Spleen (tissue), 11 donors: ENCODE results near the gene DBNDD1. TPM values are rescaled to one million over a fixed set of nuclear protein-coding genes. Genes with fewer than 3 reads are reported as not detected.
A peak's percentile ranks its signal among the peaks of the same experiment; 100 is the strongest.

Experiments
- DNase-seq: peaks from one replicate; pipeline ENCODE4 v3.0.0-alpha.2; 2020
- H3K27ac ChIP-seq, 8 donors: fragments of 200-600 bp; sonication (generic) in 7 of 8; 1 replicate in 4 of 8; 2 replicates in 4 of 8; pipeline versions ENCODE4 v1.5.0 to v1.8.0; 2016 to 2021; ENCODE audit warnings: inconsistent platforms in 4 of 8, mild to moderate bottlenecking in 4 of 8, moderate library complexity in 1 of 8
- H3K27me3 ChIP-seq, 7 donors: fragments of 200-600 bp; sonication (generic) in 6 of 7; replicated peaks in 1 of 7; 1 replicate in 4 of 7; 2 replicates in 3 of 7; pipeline versions ENCODE4 v1.5.0 to v1.8.0; 2016 to 2021; ENCODE audit warnings: inconsistent platforms in 3 of 7, mild to moderate bottlenecking in 1 of 7
- H3K36me3 ChIP-seq, 6 donors: fragments of 200-600 bp; sonication (generic) in 5 of 6; 1 replicate in 4 of 6; 2 replicates in 2 of 6; pipeline versions ENCODE4 v1.5.0 to v1.8.0; 2016 to 2021; ENCODE audit warnings: inconsistent platforms in 2 of 6
- H3K4me1 ChIP-seq, 6 donors: fragments of 200-600 bp; sonication (generic) in 5 of 6; 1 replicate in 3 of 6; 2 replicates in 3 of 6; pipeline versions ENCODE4 v1.5.0 to v1.8.0; 2016 to 2021; ENCODE audit warnings: inconsistent platforms in 3 of 6
- H3K4me3 ChIP-seq, 8 donors: fragments of 200-600 bp; sonication (generic) in 7 of 8; 1 replicate in 4 of 8; 2 replicates in 4 of 8; pipeline versions ENCODE4 v1.5.0 to v1.8.0; 2016 to 2021; ENCODE audit warnings: inconsistent platforms in 4 of 8, mild to moderate bottlenecking in 4 of 8, moderate library complexity in 2 of 8
- H3K9me3 ChIP-seq, 8 donors: fragments of 200-600 bp; sonication (generic) in 7 of 8; 1 replicate in 4 of 8; 2 replicates in 4 of 8; pipeline versions ENCODE4 v1.5.0 to v1.8.0; 2016 to 2021; ENCODE audit warnings: inconsistent platforms in 4 of 8
- CTCF ChIP-seq, 11 experiments: fragments of 200-600 bp in 7 of 11; fragments of 450-650 bp in 4 of 11; sonication (generic) in 4 of 11; IDR thresholded peaks in 8 of 11; conservative IDR thresholded peaks in 3 of 11; 1 replicate in 7 of 11; 2 replicates in 4 of 11; pipeline versions ENCODE4 v1.4.0 to v1.8.0; 2016 to 2021; ENCODE audit warnings: antibody characterized with exemption in 11 of 11, inconsistent platforms in 4 of 11, mild to moderate bottlenecking in 1 of 11
- POLR2A ChIP-seq, 3 donors: fragments of 450-650 bp; IDR thresholded peaks; one replicate each; pipeline ENCODE4 v1.5.1; 2017; ENCODE audit warnings: antibody characterized with exemption in 3 of 3, mild to moderate bottlenecking in 1 of 3
- POLR2AphosphoS5 ChIP-seq, 3 donors: sonication (generic); formaldehyde crosslinking; IDR thresholded peaks; one replicate each; pipeline ENCODE4 v1.5.1; 2017; ENCODE audit warnings: antibody characterized with exemption in 3 of 3
- WGBS, 5 donors: extraction: QIAGEN DNeasy Blood & Tissue Kit in 3 of 5; methylation state at CpG; one replicate each; pipeline versions ENCODE4 v1.1.5 to v1.1.7; 2013 to 2018; 5-methylcytosine and 5-hydroxymethylcytosine counted together
- intact Hi-C: fragments of 100-400 bp; cut with DNase I; formaldehyde crosslinking; loops from one replicate; pipeline ENCODE4 v1.15.0; 2023; ENCODE audit warnings: low total_unique reads
- polyA plus RNA-seq, 3 donors: library from polyadenylated mRNA; stranded (reverse); fragments of 200-250 nt; gene quantifications; one replicate each; pipeline ENCODE4 v1.2.1, GENCODE V29; 2013
- total RNA-seq, 7 donors: library from RNA; depleted of rRNA in 3 of 7; stranded (reverse); fragments of >200 nt in 3 of 7; fragmentation: NEBNext Ultra II Directional in 4 of 7; extraction: Animal tissue kit (Norgen Biotek cat#: 25700) in 4 of 7; gene quantifications; one replicate each; pipeline versions ENCODE4 v1.1.0 to v1.2.1, GENCODE V29; 2016 to 2021
- donor health status: healthy with polysubstance abuse.
- donor health status: DM: no; HTN: no; CAD: no; lungs with moderate emphysema.
- donor health status: DM: no; HTN: no; CAD: no.
- donor health status: Bipolar disorder and iron deficiency.
- donor health status: healthy.
- donor health status: DM: no; HTN: no; CAD: no.
- donor health status: DM: yes; HTN: yes; CAD: no.

Gene DBNDD1
- total and polyA plus RNA-seq, 10 donors = 0.66 to 3.7 (median 1.7) TPM

DNA sequence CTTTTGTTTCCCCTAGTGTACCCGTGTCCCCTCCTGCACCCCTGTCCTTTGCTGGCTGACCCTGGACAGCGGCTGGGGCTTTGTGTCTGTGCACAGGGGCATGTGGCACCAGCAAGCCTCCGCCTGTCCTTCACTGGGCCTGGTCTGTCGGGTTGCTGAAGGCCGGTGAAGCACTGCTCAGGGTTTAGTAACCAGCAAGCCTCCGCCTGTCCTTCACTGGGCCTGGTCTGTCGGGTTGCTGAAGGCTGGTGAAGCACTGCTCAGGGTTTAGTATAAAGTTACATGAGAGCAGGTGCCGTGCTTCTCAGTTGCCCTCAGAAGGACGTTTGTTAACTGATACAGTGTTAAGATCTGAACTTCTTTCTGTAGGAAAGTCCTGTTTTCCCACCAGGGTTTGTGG lies 36.9 kb downstream of the DBNDD1 start:
- TF ChIP-seq CTCF (IDR thresholded peaks at IDR 0.05 in 8 of 11, conservative IDR thresholded peaks at IDR 0.05 in 3 of 11) (no peak), POLR2A (IDR thresholded peaks at IDR 0.05) (no peak), POLR2AphosphoS5 (IDR thresholded peaks at IDR 0.05) (no peak)
- no peak overlapping the region for H3K27ac ChIP-seq
- no peak for DNase-seq
- WGBS, 5 donors = 96 to 97% (median 97%) methylated on average over 6 to 9 of the region's 9 CpGs
- peaks cover 0 to 17% (median 0%) of the 10 kb centered on the region in 6 donors for H3K4me1 ChIP-seq
- H3K9me3 ChIP-seq = no peaks in the 10 kb centered on the region
- peaks cover 0 to 99% (median 83%) of the 10 kb centered on the region in 6 donors for H3K36me3 ChIP-seq
- intact Hi-C loops = no loop called here
- no peaks in the 10 kb centered on the region for H3K27me3 ChIP-seq
- H3K4me3 ChIP-seq = no peak overlapping the region

DNA sequence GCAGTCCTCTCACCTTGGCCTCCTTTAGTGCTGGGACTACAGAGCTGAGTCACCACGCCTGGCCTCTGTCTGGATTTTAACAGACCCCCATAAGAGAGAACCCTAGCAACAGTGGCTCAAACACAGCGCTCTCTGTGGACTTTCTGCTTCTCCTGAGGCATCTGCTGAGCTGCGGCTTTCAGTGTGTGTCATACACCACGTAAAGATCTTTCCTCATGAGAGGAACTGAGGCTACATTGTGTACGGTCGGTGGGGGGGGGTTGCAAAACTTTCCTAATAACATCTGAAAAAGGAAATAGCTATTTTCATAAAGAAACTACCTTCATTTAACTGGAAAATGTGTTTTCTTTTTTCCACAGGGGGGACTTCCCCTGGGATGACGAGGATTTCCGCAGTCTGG lies 37.8 kb downstream of the DBNDD1 start:
- H3K27me3 ChIP-seq = no peaks in the 10 kb centered on the region
- WGBS, 5 donors = 68 to 84% (median 77%) methylated on average over 8 of the region's 8 CpGs
- H3K9me3 ChIP-seq = no peaks in the 10 kb centered on the region
- no peak overlapping the region for H3K4me3 ChIP-seq
- H3K4me1 ChIP-seq = peaks cover 0 to 11% (median 0%) of the 10 kb centered on the region in 6 donors
- intact Hi-C loops = no loop called here
- TF ChIP-seq CTCF (IDR thresholded peaks at IDR 0.05 in 8 of 11, conservative IDR thresholded peaks at IDR 0.05 in 3 of 11) = no peak
- TF ChIP-seq POLR2A (IDR thresholded peaks at IDR 0.05) = no peak
- TF ChIP-seq POLR2AphosphoS5 (IDR thresholded peaks at IDR 0.05) = no peak
- DNase-seq = no peak
- peaks cover 0 to 90% (median 80%) of the 10 kb centered on the region in 6 donors for H3K36me3 ChIP-seq
- H3K27ac ChIP-seq = no peak overlapping the region

DNA sequence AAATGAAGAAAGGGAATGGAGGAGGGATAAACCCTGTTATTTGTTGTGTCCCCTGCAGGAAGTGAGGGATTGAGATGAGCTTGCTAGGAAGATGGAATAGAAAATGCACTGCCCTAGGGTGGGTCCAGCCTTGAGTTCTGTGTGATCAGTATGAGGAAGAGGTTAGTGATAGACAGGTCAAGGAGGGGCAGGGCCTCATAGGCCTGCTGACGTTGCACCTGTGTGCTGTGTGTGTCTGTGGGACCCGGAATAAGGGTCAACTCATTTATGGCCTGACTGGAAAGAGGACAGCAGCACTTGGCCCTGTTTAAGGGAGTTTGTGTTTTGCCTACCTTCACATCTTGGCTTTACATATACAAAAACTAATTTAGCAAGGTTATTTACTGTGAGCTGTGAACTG lies 44.4 kb downstream of the DBNDD1 start:
- Histone ChIP-seq H3K9me3 (no peaks in the 10 kb centered on the region), H3K36me3 (peaks cover 0 to 32% (median 19%) of the 10 kb centered on the region in 6 donors), H3K27ac (no peak overlapping the region), H3K4me3 (no peak overlapping the region), H3K4me1 (peaks cover 25 to 61% (median 42%) of the 10 kb centered on the region in 6 donors), H3K27me3 (no peaks in the 10 kb centered on the region)
- 80 to 100% (median 82%) methylated on average over 2 of the region's 2 CpGs for WGBS, 5 donors
- TF ChIP-seq POLR2AphosphoS5 (IDR thresholded peaks at IDR 0.05) (no peak), CTCF (IDR thresholded peaks at IDR 0.05 in 8 of 11, conservative IDR thresholded peaks at IDR 0.05 in 3 of 11) (no peak), POLR2A (IDR thresholded peaks at IDR 0.05) (no peak)
- no peak for DNase-seq
- intact Hi-C loops = no loop called here

- DNase-seq = no peak
- peaks cover 0 to 22% (median 12%) of the 10 kb centered on the region in 6 donors for H3K36me3 ChIP-seq
- WGBS, 5 donors = 73 to 90% (median 83%) methylated on average over 13 of the region's 13 CpGs
- H3K4me1 ChIP-seq = peaks cover 25 to 67% (median 45%) of the 10 kb centered on the region in 6 donors
- peak overlapping the region in 4 of 8 donors; percentile 82 to 97 (median 92) for H3K4me3 ChIP-seq
- no peaks in the 10 kb centered on the region for H3K27me3 ChIP-seq
- TF ChIP-seq CTCF (IDR thresholded peaks at IDR 0.05 in 8 of 11, conservative IDR thresholded peaks at IDR 0.05 in 3 of 11) (no peak), POLR2AphosphoS5 (IDR thresholded peaks at IDR 0.05) (no peak), POLR2A (IDR thresholded peaks at IDR 0.05) (no peak)
- no peaks in the 10 kb centered on the region for H3K9me3 ChIP-seq
- intact Hi-C loops = no loop called here
- no peak overlapping the region for H3K27ac ChIP-seq
Measured at GRCh38 chr16:89973654-89974335, 45.5 kb downstream of the DBNDD1 start.
